NCI-H82 treated with DMSO at 0.1 percent for 48 hours (cell line): ENCODE measurements around the gene TNFRSF18.

Source experiments
- DNase-seq: peaks from one replicate; lab custom pipeline; 2025; ENCODE audit not compliant: unreplicated experiment; lab: John Stamatoyannopoulos, UW

The TNFRSF18 gene

GRCh38 chr1:1228596-1229321 is 22.4 kb upstream of the TNFRSF18 start:
- no peak for DNase-seq

- no peak for DNase-seq
These were observed 21.8 kb upstream of the TNFRSF18 start for GRCh38 chr1:1228187-1228586.

- no peak for DNase-seq
These were observed 21.0 kb upstream of the TNFRSF18 start for GRCh38 chr1:1227386-1227785.

GRCh38 chr1:1226566-1227362 is 20.4 kb upstream of the TNFRSF18 start:
- no peak for DNase-seq

- no peak for DNase-seq
These were observed 19.5 kb upstream of the TNFRSF18 start for GRCh38 chr1:1225913-1226312.

- DNase-seq: no peak
These were observed 18.9 kb upstream of the TNFRSF18 start for GRCh38 chr1:1225238-1225845.

GRCh38 chr1:1223891-1224290 is 17.5 kb upstream of the TNFRSF18 start:
- DNase-seq: no peak

- DNase-seq: no peak
These were observed 16.9 kb upstream of the TNFRSF18 start for GRCh38 chr1:1223321-1223720.

- no peak for DNase-seq
These were observed 16.3 kb upstream of the TNFRSF18 start for GRCh38 chr1:1222575-1223225.

- no peak for DNase-seq
These were observed 15.6 kb upstream of the TNFRSF18 start for GRCh38 chr1:1221887-1222574.

GRCh38 chr1:1220197-1220596 is 13.8 kb upstream of the TNFRSF18 start:
- no peak for DNase-seq

GRCh38 chr1:1219341-1219740 is 12.9 kb upstream of the TNFRSF18 start:
- DNase-seq: no peak

GRCh38 chr1:1218524-1219200 is 12.3 kb upstream of the TNFRSF18 start:
- DNase-seq: no peak

GRCh38 chr1:1217621-1218523 is 11.5 kb upstream of the TNFRSF18 start:
- no peak for DNase-seq

GRCh38 chr1:1216770-1217620 is 10.6 kb upstream of the TNFRSF18 start:
- no peak for DNase-seq

- no peak for DNase-seq
These were observed 9.7 kb upstream of the TNFRSF18 start for GRCh38 chr1:1215881-1216605.

GRCh38 chr1:1215080-1215676 is 8.8 kb upstream of the TNFRSF18 start:
- no peak for DNase-seq
